Transverse colon (tissue), 4 donors: ENCODE measurements around the gene NEK11. TPM values are rescaled to one million over a fixed set of nuclear protein-coding genes. Genes with fewer than 3 reads are reported as not detected.

Source experiments
- DNase-seq: peaks from one replicate; pipeline ENCODE4 v3.0.0-alpha.2; 2019
- H3K27ac ChIP-seq, 4 donors: fragments of 200-600 bp; sonication (generic); 2 replicates each; pipeline ENCODE4 v1.5.1; 2016 to 2018; ENCODE audit warnings: inconsistent platforms in 4 of 4
- H3K27me3 ChIP-seq: fragments of 200-600 bp; sonication (generic); 2 replicates; pipeline ENCODE4 v1.5.1; 2017; ENCODE audit warnings: inconsistent platforms
- H3K36me3 ChIP-seq, 4 donors: fragments of 200-600 bp; sonication (generic); 2 replicates each; pipeline ENCODE4 v1.5.1; 2017 to 2019; ENCODE audit warnings: inconsistent platforms in 4 of 4
- H3K4me1 ChIP-seq, 4 donors: fragments of 200-600 bp; sonication (generic); 2 replicates each; pipeline ENCODE4 v1.5.1; 2017 to 2020; ENCODE audit warnings: inconsistent platforms in 4 of 4
- H3K4me3 ChIP-seq, 4 donors: fragments of 200-600 bp; sonication (generic); 1 replicate in 1 of 4; 2 replicates in 3 of 4; pipeline versions ENCODE4 v1.5.1 to v1.6.1; 2017 to 2019; ENCODE audit warnings: inconsistent platforms in 4 of 4
- H3K9me3 ChIP-seq, 2 donors: fragments of 200-600 bp; sonication (generic); 2 replicates each; pipeline ENCODE4 v1.5.1; 2017 to 2019; ENCODE audit warnings: inconsistent platforms in 2 of 2
- CTCF ChIP-seq, 5 experiments: fragments of 200-600 bp in 3 of 5; fragments of 450-650 bp in 2 of 5; sonication (generic) in 3 of 5; IDR thresholded peaks; 1 replicate in 2 of 5; 2 replicates in 3 of 5; pipeline ENCODE4 v1.5.1; 2016 to 2017; ENCODE audit warnings: antibody characterized with exemption in 5 of 5, inconsistent platforms in 3 of 5, mild to moderate bottlenecking in 2 of 5, moderate library complexity in 1 of 5
- EP300 ChIP-seq: sonication (generic); formaldehyde crosslinking; IDR thresholded peaks from one replicate; pipeline ENCODE4 v1.6.1; 2017; ENCODE audit warnings: antibody characterized with exemption, low read depth
- POLR2A ChIP-seq: fragments of 450-650 bp; IDR thresholded peaks from one replicate; pipeline ENCODE4 v1.6.1; 2016; ENCODE audit warnings: antibody characterized with exemption, mild to moderate bottlenecking, moderate library complexity
- POLR2AphosphoS5 ChIP-seq, 3 donors: sonication (generic); formaldehyde crosslinking; IDR thresholded peaks; one replicate each; pipeline ENCODE4 v1.6.1; 2016; ENCODE audit warnings: antibody characterized with exemption in 3 of 3
- WGBS, 2 donors: methylation state at CpG; one replicate each; pipeline ENCODE4 v1.1.5; 2018; ENCODE audit warnings: low coverage in 1 of 2; 5-methylcytosine and 5-hydroxymethylcytosine counted together
- in situ Hi-C, 4 donors: fragments of 200-750 bp; cut with MboI; loops; one replicate each; pipeline versions ENCODE4 v1.15.0 to v1.15.1; 2017; ENCODE audit warnings: low sequenced_read_pairs in 3 of 4, low pct_ligation_motif_present in 1 of 4, low pct_unique_long_range_greater_than_20kb in 1 of 4
- intact Hi-C: fragments of 100-400 bp; cut with DNase I; formaldehyde crosslinking; loops from one replicate; pipeline ENCODE4 v1.15.1; 2023; ENCODE audit warnings: low total_unique reads
- total RNA-seq, 4 donors: library from RNA; depleted of rRNA; stranded (reverse); fragments of >200 nt; gene quantifications; one replicate each; pipeline ENCODE4 v1.1.0, GENCODE V29; 2016

The NEK11 gene
- total RNA-seq, 4 donors from 2014 or later, result 4.6 to 12.3 (median 8.5) TPM

DNA sequence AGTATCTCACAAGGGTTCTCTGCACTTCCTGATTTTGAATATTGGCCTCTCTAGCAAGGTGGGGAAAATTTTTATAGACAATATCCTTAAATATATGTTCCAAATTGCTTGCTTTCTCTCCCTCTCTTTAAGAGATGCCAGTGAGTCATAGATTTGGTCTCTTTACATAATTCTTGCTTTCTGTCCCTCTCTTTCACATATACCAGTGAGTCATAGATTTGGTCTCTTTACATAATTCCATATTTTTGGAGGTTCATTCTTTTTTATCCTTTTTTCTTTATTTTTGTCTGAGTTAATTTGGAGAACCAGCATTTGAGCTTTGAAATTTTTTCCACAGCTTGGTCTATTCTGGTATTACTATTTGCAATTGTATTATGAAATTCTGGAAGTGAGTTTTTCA is 277.2 kb downstream of the NEK11 start:
- Histone ChIP-seq H3K27me3 (no peaks in the 10 kb centered on the region), H3K4me3 (no peak overlapping the region), H3K9me3 (peaks cover 0 to 6% of the 10 kb centered on the region in 2 donors), H3K27ac (no peak overlapping the region), H3K36me3 (no peaks in the 10 kb centered on the region), H3K4me1 (no peaks in the 10 kb centered on the region)
- no peak for TF ChIP-seq CTCF (IDR thresholded peaks at IDR 0.05)
- TF ChIP-seq POLR2AphosphoS5 (IDR thresholded peaks at IDR 0.05), result no peak
- no peak for TF ChIP-seq POLR2A
- TF ChIP-seq EP300, result no peak
- in situ Hi-C loops (no loop called here), intact Hi-C loops (no loop called here)
- no peak for DNase-seq

DNA sequence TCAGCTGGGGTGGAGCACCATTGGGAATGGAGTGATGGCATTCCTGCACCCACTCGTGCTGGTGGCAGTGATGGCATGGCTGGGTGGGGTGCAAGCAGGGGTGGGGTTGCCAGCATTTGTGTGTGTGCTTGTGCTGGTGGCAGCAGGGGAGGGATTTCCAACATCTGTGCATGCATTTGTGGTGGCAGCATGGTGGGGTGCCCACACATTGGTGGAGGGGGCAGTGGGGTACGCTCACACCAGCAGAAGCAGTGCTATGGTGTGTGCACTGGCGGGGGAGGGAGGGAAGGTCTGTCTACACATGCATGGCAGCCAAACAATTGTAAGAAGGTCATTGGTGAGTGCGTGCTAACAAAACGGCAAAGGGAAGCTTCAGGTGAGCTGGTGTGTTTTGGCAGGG is 278.2 kb downstream of the NEK11 start:
- in situ Hi-C loops, result no loop called here
- WGBS, 2 donors, result 83% methylated on average over 5 of the region's 5 CpGs; no CpG with 5 or more reads in 1 of the 2 donors

DNA sequence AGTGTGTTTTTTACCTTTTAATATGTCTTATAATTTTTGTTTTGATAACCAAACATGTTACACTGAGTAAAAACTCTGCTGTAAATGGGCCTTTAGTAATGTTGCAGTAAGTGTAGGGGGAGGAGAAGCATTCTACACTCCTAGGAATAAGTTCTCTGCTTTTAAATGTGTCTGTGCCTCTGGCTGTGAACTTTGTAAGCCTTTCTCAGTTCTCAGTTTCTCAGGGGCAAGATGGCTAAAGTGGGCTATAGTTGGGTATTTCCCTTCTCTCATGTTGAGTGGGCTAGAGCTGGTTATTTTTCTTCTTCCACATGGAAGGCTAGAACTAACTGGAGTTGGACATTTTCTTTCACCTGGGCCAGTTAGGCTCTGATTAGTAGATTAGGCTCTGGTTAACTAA is 279.6 kb downstream of the NEK11 start:
- TF ChIP-seq POLR2AphosphoS5 (IDR thresholded peaks at IDR 0.05), result no peak
- TF ChIP-seq CTCF (IDR thresholded peaks at IDR 0.05), result no peak
- TF ChIP-seq EP300, result no peak
- TF ChIP-seq POLR2A, result no peak
- DNase-seq, result no peak
- Histone ChIP-seq H3K27me3 (no peaks in the 10 kb centered on the region), H3K4me1 (no peaks in the 10 kb centered on the region), H3K9me3 (no peaks in the 10 kb centered on the region), H3K27ac (no peak overlapping the region), H3K36me3 (no peaks in the 10 kb centered on the region), H3K4me3 (no peak overlapping the region)
- intact Hi-C loops, result no loop called here
- in situ Hi-C loops, result no loop called here

More for the DNA sequence above, 278.2 kb downstream of the NEK11 start:
- Histone ChIP-seq H3K27me3 (no peaks in the 10 kb centered on the region), H3K4me3 (no peak overlapping the region), H3K9me3 (peaks cover 0 to 6% of the 10 kb centered on the region in 2 donors), H3K4me1 (no peaks in the 10 kb centered on the region), H3K27ac (no peak overlapping the region), H3K36me3 (no peaks in the 10 kb centered on the region)
- no peak for TF ChIP-seq CTCF (IDR thresholded peaks at IDR 0.05)
- TF ChIP-seq POLR2A, result no peak
- TF ChIP-seq POLR2AphosphoS5 (IDR thresholded peaks at IDR 0.05), result no peak
- TF ChIP-seq EP300, result no peak
- no peak for DNase-seq
- intact Hi-C loops, result no loop called here

DNA sequence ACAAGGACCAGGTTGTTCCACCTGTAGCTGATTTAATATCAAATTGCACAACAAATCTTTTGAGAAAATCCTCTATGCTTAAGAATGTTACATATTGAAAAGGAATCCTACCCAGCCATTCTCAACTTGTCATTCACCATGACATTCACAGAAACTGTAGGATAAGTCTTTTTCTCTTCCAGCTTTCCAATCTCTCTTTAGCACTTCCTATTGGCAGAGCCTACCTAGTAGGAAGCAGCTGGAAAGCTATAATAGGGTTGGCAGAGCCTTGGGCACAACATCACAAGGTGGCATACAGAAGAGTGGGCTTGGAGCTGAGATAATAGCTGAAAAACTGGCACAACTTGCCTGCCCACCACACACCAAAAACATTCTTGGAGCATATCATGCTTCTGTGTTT is 287.6 kb downstream of the NEK11 start:
- H3K27me3 ChIP-seq, result no peaks in the 10 kb centered on the region
- in situ Hi-C loops (no loop called here), intact Hi-C loops (no loop called here)
- H3K9me3 ChIP-seq, result no peaks in the 10 kb centered on the region
- no peak for TF ChIP-seq POLR2A
- TF ChIP-seq EP300, result no peak
- no peak for TF ChIP-seq POLR2AphosphoS5 (IDR thresholded peaks at IDR 0.05)
- no peak for TF ChIP-seq CTCF (IDR thresholded peaks at IDR 0.05)
- H3K4me1 ChIP-seq, result no peaks in the 10 kb centered on the region
- DNase-seq, result no peak
- no peak overlapping the region for H3K27ac ChIP-seq
- H3K4me3 ChIP-seq, result no peak overlapping the region
- H3K36me3 ChIP-seq, result no peaks in the 10 kb centered on the region
